T-helper 1 cell treated with Interleukin-12 subunit alpha and Interleukin-12 subunit beta and Interleukin-4 antibody, amounts not matched to agents 30 μg/mL and 1 μg/mL, for 36 hours (primary cell): ENCODE measurements around the gene ZBED5.
"Not testable (repeated sequence)": the region's sequence is repeated elsewhere in the genome, so short reads cannot be mapped to it uniquely, and the experiment has no call there.

Experiments
- H3K27ac Mint-ChIP-seq: one replicate; pipeline ENCODE4 v1.8.0; 2021; ENCODE audit warnings: mild to moderate bottlenecking, mixed read lengths
- H3K27me3 Mint-ChIP-seq: one replicate; pipeline ENCODE4 v1.8.0; 2021; ENCODE audit warnings: low read depth, mixed read lengths
- H3K36me3 Mint-ChIP-seq: one replicate; pipeline ENCODE4 v1.8.0; 2021; ENCODE audit warnings: low read depth, mixed read lengths
- H3K4me1 Mint-ChIP-seq: one replicate; pipeline ENCODE4 v1.8.0; 2021; ENCODE audit warnings: low read depth, mixed read lengths
- H3K4me3 Mint-ChIP-seq: one replicate; pipeline ENCODE4 v1.8.0; 2021; ENCODE audit warnings: mild to moderate bottlenecking, moderate library complexity, mixed read lengths
- H3K9me3 Mint-ChIP-seq: one replicate; pipeline ENCODE4 v1.8.0; 2021; ENCODE audit warnings: mixed read lengths

ZBED5 gene

GRCh38 chr11:10861799-10862198 lies 3.9 kb upstream of the ZBED5 start:
- no peaks in the 10 kb centered on the region for H3K27me3 Mint-ChIP-seq
- H3K4me1 Mint-ChIP-seq = peaks cover 23% of the 10 kb centered on the region
- H3K4me3 Mint-ChIP-seq = no peak overlapping the region
- no peak overlapping the region for H3K27ac Mint-ChIP-seq
- peaks cover 1% of the 10 kb centered on the region for H3K36me3 Mint-ChIP-seq
- peaks cover 5% of the 10 kb centered on the region for H3K9me3 Mint-ChIP-seq

GRCh38 chr11:10861047-10861446 lies 3.2 kb upstream of the ZBED5 start:
- Mint-ChIP-seq H3K27ac (no peak overlapping the region), H3K4me1 (peaks cover 29% of the 10 kb centered on the region), H3K27me3 (no peaks in the 10 kb centered on the region), H3K9me3 (peaks cover 1% of the 10 kb centered on the region), H3K36me3 (peaks cover 7% of the 10 kb centered on the region), H3K4me3 (no peak overlapping the region)

DNA sequence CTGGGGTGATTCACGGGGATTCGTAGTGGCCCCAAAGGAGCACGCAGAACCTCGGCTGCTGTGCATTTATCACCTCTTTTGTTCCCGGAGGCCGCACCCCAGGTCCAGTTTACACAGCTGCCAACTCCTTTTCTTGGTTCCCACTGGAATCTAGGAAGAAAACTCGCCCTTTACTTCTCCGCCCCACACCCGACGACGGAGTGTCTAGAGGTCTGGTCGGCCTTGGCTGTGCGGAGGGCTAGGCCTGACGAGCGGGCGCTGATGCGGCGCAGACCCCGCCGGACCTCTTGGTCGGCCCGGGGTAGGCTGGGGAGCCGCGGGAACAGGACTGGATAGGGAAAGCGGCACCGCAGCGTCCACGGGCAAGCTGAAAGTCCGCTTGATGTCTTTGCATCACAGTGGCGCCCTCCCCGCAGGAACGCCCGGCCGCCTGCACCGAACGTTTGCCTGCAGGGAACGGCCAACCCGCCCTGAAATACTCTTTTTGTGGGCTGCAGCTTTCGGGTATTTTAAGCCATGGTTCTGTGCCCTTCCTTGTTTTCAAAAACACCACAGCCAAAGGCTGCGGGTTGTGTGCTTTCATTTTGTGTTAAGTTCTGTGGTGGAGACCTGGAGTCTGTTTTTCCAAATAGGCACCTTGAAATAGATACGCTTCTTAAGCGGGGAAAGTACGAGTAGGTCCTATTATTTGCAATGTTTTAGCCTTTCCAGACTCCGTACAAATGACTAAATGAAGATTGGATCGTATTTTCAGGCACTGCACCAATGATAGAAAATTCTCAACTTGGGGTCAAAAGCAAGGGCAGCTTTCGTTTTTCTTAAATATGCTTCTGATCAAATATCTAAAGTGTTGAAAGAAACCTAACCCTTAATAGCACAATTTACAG lies 829 bp upstream of the ZBED5 start:
- Mint-ChIP-seq H3K36me3 (peaks cover 21% of the 10 kb centered on the region), H3K4me1 (peaks cover 37% of the 10 kb centered on the region), H3K27ac (peak overlapping the region; percentile 97), H3K9me3 (no peaks in the 10 kb centered on the region), H3K27me3 (no peaks in the 10 kb centered on the region), H3K4me3 (peak overlapping the region; percentile 97)

GRCh38 chr11:10857459-10857708 lies 469 bp downstream of the ZBED5 start:
- H3K27me3 Mint-ChIP-seq = no peaks in the 10 kb centered on the region
- peak overlapping the region; percentile 97 for H3K27ac Mint-ChIP-seq
- H3K4me3 Mint-ChIP-seq = peak overlapping the region; percentile 97
- peaks cover 30% of the 10 kb centered on the region for H3K36me3 Mint-ChIP-seq
- no peaks in the 10 kb centered on the region for H3K9me3 Mint-ChIP-seq
- peaks cover 30% of the 10 kb centered on the region for H3K4me1 Mint-ChIP-seq

GRCh38 chr11:10856689-10857458 lies 979 bp downstream of the ZBED5 start:
- no peaks in the 10 kb centered on the region for H3K9me3 Mint-ChIP-seq
- H3K27ac Mint-ChIP-seq = peak overlapping the region; percentile 97
- peaks cover 36% of the 10 kb centered on the region for H3K36me3 Mint-ChIP-seq
- H3K4me3 Mint-ChIP-seq = peak overlapping the region; percentile 97
- no peaks in the 10 kb centered on the region for H3K27me3 Mint-ChIP-seq
- peaks cover 33% of the 10 kb centered on the region for H3K4me1 Mint-ChIP-seq

GRCh38 chr11:10855295-10855694 lies 2.6 kb downstream of the ZBED5 start:
- Mint-ChIP-seq H3K4me1 (peaks cover 33% of the 10 kb centered on the region), H3K9me3 (no peaks in the 10 kb centered on the region), H3K27ac (no peak overlapping the region), H3K36me3 (peaks cover 36% of the 10 kb centered on the region), H3K27me3 (no peaks in the 10 kb centered on the region), H3K4me3 (no peak overlapping the region)

GRCh38 chr11:10847960-10848860 lies 9.6 kb downstream of the ZBED5 start:
- Mint-ChIP-seq H3K9me3 (no peaks in the 10 kb centered on the region), H3K4me3 (no peak overlapping the region), H3K27ac (no peak overlapping the region), H3K4me1 (peaks cover 6% of the 10 kb centered on the region), H3K36me3 (peaks cover 18% of the 10 kb centered on the region), H3K27me3 (no peaks in the 10 kb centered on the region)

- Mint-ChIP-seq H3K27me3 (no peaks in the 10 kb centered on the region), H3K9me3 (no peaks in the 10 kb centered on the region), H3K36me3 (peaks cover 8% of the 10 kb centered on the region), H3K4me1 (no peaks in the 10 kb centered on the region), H3K4me3 (no peak overlapping the region), H3K27ac (no peak overlapping the region)
Measured at GRCh38 chr11:10846660-10847059, 11.2 kb downstream of the ZBED5 start.

GRCh38 chr11:10845589-10845988 lies 12.3 kb downstream of the ZBED5 start:
- Mint-ChIP-seq H3K9me3 (no peaks in the 10 kb centered on the region), H3K27me3 (no peaks in the 10 kb centered on the region), H3K4me3 (no peak overlapping the region), H3K4me1 (peaks cover 3% of the 10 kb centered on the region), H3K36me3 (peaks cover 8% of the 10 kb centered on the region), H3K27ac (no peak overlapping the region)

- no peak overlapping the region for H3K4me3 Mint-ChIP-seq
- peaks cover 6% of the 10 kb centered on the region for H3K36me3 Mint-ChIP-seq
- no peak overlapping the region for H3K27ac Mint-ChIP-seq
- peaks cover 3% of the 10 kb centered on the region for H3K4me1 Mint-ChIP-seq
- H3K9me3 Mint-ChIP-seq = no peaks in the 10 kb centered on the region
- no peaks in the 10 kb centered on the region for H3K27me3 Mint-ChIP-seq
Measured at GRCh38 chr11:10844796-10845195, 13.1 kb downstream of the ZBED5 start.

DNA sequence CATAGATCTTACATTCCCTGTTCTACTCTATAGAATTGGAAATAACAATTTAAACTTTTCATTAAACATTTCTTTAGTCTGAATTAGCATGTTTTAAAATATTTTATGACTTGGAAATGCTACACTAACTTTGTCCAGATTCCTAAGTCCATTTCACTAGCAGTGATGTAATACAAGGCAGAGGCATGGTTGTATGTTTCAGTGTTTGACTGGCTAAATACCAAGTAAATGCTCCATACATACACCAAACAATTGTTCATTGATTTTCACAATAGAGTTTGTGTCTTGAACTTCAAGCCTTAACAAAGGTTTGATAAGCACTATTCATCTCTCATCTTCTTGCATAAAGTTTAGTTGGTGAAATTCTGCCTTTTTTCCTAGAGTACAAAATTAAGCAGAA lies 13.5 kb downstream of the ZBED5 start:
- Mint-ChIP-seq H3K4me3 (no peak overlapping the region), H3K27ac (no peak overlapping the region), H3K4me1 (peaks cover 3% of the 10 kb centered on the region), H3K36me3 (peaks cover 4% of the 10 kb centered on the region), H3K27me3 (no peaks in the 10 kb centered on the region), H3K9me3 (no peaks in the 10 kb centered on the region)

DNA sequence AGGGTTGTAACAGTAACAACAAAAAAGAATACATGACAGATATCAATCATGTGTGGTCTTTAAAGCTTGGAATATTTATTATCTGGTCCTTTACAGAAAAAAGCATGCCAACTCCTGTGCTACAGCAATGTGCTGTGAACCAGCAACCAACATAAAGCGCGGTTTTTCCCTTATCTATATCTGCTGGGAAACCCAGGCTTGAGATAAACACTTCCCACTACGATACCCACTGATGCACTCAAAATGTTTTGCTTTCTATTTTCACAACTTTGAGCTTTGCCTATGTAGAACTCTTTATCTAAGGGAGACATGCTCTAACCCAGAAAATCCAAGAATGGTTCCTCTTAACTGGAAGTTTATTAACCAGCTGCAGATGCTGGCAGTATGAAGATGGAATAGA lies 19.0 kb downstream of the ZBED5 start:
- Mint-ChIP-seq H3K36me3 (peaks cover 7% of the 10 kb centered on the region), H3K9me3 (no peaks in the 10 kb centered on the region), H3K4me1 (peaks cover 3% of the 10 kb centered on the region)

GRCh38 chr11:10838083-10838482 lies 19.8 kb downstream of the ZBED5 start:
- peaks cover 3% of the 10 kb centered on the region for H3K4me1 Mint-ChIP-seq
- H3K36me3 Mint-ChIP-seq = peaks cover 7% of the 10 kb centered on the region
- H3K4me3 Mint-ChIP-seq = no peak overlapping the region
- H3K27ac Mint-ChIP-seq = no peak overlapping the region
- H3K9me3 Mint-ChIP-seq = no peaks in the 10 kb centered on the region
- H3K27me3 Mint-ChIP-seq = no peaks in the 10 kb centered on the region

More for the DNA sequence above, 19.0 kb downstream of the ZBED5 start:
- H3K27me3 Mint-ChIP-seq = no peaks in the 10 kb centered on the region
- H3K4me3 Mint-ChIP-seq = no peak overlapping the region
- H3K27ac Mint-ChIP-seq = no peak overlapping the region

DNA sequence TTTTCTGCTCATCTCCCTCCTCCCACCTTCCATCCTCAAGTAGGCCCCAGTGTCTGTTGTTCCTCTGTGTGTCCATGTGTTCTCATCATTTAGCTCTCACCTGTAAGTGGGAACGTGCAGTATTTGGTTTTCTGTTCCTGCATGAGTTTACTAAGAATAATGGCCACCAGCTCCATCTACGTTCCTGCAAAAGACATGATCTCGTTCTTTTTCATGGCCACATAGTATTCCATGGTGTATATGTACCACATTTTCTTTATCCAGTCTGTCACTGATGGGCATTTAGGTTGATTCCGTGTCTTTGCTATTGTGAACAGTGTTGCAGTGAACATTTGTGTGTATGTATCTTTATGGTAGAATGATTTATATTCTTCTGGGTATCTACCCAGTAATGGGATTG lies 21.0 kb downstream of the ZBED5 start:
- H3K4me3 Mint-ChIP-seq, H3K9me3 Mint-ChIP-seq, H3K27ac Mint-ChIP-seq, H3K27me3 Mint-ChIP-seq, H3K4me1 Mint-ChIP-seq, H3K36me3 Mint-ChIP-seq: not testable (repeated sequence)
